Osteoblast (primary cell): ENCODE measurements around the gene ATP5PO. TPM values are rescaled to one million over a fixed set of nuclear protein-coding genes. Genes with fewer than 3 reads are reported as not detected.
A peak's percentile ranks its signal among the peaks of the same experiment; 100 is the strongest.

ENCODE experiments used
- DNase-seq: peaks from one replicate; pipeline ENCODE4 v3.0.0; 2011; ENCODE audit warnings: low spot score, mixed read lengths; ENCODE audit not compliant: insufficient read length; ENCODE audit errors: missing footprints
- H2AFZ ChIP-seq: 2 replicates; pipeline ENCODE4 v1.6.0; 2011; ENCODE audit warnings: mild to moderate bottlenecking, low read length
- H3K27ac ChIP-seq: 2 replicates; pipeline ENCODE4 v1.5.1; 2011; ENCODE audit warnings: mild to moderate bottlenecking, low read depth, low read length, moderate library complexity
- H3K27me3 ChIP-seq: 2 replicates; pipeline ENCODE4 v1.6.0; 2012; ENCODE audit warnings: mild to moderate bottlenecking, control low read depth, inconsistent platforms, low read length, moderate library complexity; ENCODE audit not compliant: insufficient read depth
- H3K36me3 ChIP-seq: 2 replicates; pipeline ENCODE4 v1.5.1; 2011; ENCODE audit warnings: mild to moderate bottlenecking, low read length, control low read depth, moderate library complexity; ENCODE audit not compliant: insufficient read depth
- H3K4me1 ChIP-seq: 2 replicates; pipeline ENCODE4 v1.5.1; 2011; ENCODE audit warnings: mild to moderate bottlenecking, low read length, control low read depth, moderate library complexity; ENCODE audit not compliant: insufficient read depth
- H3K4me2 ChIP-seq: 2 replicates; pipeline ENCODE4 v1.6.0; 2011; ENCODE audit warnings: mild to moderate bottlenecking, low read length; ENCODE audit not compliant: insufficient read depth
- H3K4me3 ChIP-seq: fragments of 200-600 bp; sonication (generic); 3 replicates; pipeline ENCODE4 v1.5.1; 2012; ENCODE audit warnings: mild to moderate bottlenecking, low read length, inconsistent platforms; ENCODE audit not compliant: insufficient read depth
- H3K79me2 ChIP-seq: 2 replicates; pipeline ENCODE4 v1.6.0; 2012; ENCODE audit warnings: mild to moderate bottlenecking, low read length, control low read depth, inconsistent platforms; ENCODE audit not compliant: insufficient read depth
- H3K9me3 ChIP-seq: 2 replicates; pipeline ENCODE4 v1.5.1; 2011; ENCODE audit warnings: low read depth, low read length, control low read depth
- H4K20me1 ChIP-seq: 2 replicates; pipeline ENCODE4 v1.6.0; 2012; ENCODE audit warnings: mild to moderate bottlenecking, low read length, control low read depth; ENCODE audit not compliant: insufficient read depth
- total RNA-seq: library from RNA; depleted of rRNA; stranded (reverse); fragments of >200 nt; gene quantifications from 2 replicates; pipeline ENCODE4 v1.2.3, GENCODE V29; 2012
- TF ChIP-seq, protein P1 (sequence below): IDR thresholded peaks from 2 replicates; pipeline ENCODE4 v1.5.1; 2011; ENCODE audit warnings: mild to moderate bottlenecking, low read depth, low read length, moderate library complexity; ENCODE audit errors: extremely low read depth

The ATP5PO gene
- total RNA-seq, 1 donor: 115 TPM

- peaks cover 9% of the 10 kb centered on the region for H3K4me1 ChIP-seq
- no peaks in the 10 kb centered on the region for H3K9me3 ChIP-seq
- TF ChIP-seq, protein P1, sequence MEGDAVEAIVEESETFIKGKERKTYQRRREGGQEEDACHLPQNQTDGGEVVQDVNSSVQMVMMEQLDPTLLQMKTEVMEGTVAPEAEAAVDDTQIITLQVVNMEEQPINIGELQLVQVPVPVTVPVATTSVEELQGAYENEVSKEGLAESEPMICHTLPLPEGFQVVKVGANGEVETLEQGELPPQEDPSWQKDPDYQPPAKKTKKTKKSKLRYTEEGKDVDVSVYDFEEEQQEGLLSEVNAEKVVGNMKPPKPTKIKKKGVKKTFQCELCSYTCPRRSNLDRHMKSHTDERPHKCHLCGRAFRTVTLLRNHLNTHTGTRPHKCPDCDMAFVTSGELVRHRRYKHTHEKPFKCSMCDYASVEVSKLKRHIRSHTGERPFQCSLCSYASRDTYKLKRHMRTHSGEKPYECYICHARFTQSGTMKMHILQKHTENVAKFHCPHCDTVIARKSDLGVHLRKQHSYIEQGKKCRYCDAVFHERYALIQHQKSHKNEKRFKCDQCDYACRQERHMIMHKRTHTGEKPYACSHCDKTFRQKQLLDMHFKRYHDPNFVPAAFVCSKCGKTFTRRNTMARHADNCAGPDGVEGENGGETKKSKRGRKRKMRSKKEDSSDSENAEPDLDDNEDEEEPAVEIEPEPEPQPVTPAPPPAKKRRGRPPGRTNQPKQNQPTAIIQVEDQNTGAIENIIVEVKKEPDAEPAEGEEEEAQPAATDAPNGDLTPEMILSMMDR: no peak
- H3K4me3 ChIP-seq: no peak overlapping the region
- no peaks in the 10 kb centered on the region for H4K20me1 ChIP-seq
- DNase-seq: peak; percentile 58
- H3K27ac ChIP-seq: peak overlapping the region; percentile 85
- H3K36me3 ChIP-seq: no peaks in the 10 kb centered on the region
- H3K79me2 ChIP-seq: no peaks in the 10 kb centered on the region
- H3K27me3 ChIP-seq: no peaks in the 10 kb centered on the region
- peak overlapping the region; percentile 54 for H3K4me2 ChIP-seq
- peak overlapping the region; percentile 52 for H2AFZ ChIP-seq
These were observed 24.7 kb upstream of the ATP5PO start for GRCh38 chr21:33940164-33940880.

GRCh38 chr21:33939226-33939625 lies 23.6 kb upstream of the ATP5PO start:
- no peaks in the 10 kb centered on the region for H3K27me3 ChIP-seq
- no peak overlapping the region for H3K4me3 ChIP-seq
- no peak for DNase-seq
- H3K79me2 ChIP-seq: no peaks in the 10 kb centered on the region
- no peaks in the 10 kb centered on the region for H4K20me1 ChIP-seq
- no peak overlapping the region for H3K4me2 ChIP-seq
- no peaks in the 10 kb centered on the region for H3K36me3 ChIP-seq
- TF ChIP-seq, protein P1: no peak
- peak overlapping the region; percentile 85 for H3K27ac ChIP-seq
- H3K9me3 ChIP-seq: no peaks in the 10 kb centered on the region
- peaks cover 9% of the 10 kb centered on the region for H3K4me1 ChIP-seq
- H2AFZ ChIP-seq: peak overlapping the region; percentile 48

DNA sequence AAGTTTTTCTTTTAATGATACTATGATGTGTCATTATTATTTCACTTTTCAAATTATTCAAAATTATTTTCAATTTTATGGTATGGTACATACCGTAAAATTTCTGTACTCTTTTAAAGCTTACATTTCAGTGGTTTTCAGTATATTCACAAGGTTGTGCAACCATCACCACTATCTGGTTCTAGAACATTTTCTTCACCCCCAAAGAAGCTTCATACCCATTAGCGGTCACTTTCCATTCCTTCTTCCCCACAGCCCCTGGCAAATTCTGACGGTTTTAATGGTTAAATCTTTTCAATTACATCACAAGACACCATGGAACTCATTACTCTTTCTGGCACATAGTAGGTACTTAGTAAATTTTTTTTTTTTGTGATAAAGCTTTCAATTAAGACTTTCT lies 22.8 kb upstream of the ATP5PO start:
- no peak overlapping the region for H3K4me2 ChIP-seq
- TF ChIP-seq, protein P1: no peak

DNA sequence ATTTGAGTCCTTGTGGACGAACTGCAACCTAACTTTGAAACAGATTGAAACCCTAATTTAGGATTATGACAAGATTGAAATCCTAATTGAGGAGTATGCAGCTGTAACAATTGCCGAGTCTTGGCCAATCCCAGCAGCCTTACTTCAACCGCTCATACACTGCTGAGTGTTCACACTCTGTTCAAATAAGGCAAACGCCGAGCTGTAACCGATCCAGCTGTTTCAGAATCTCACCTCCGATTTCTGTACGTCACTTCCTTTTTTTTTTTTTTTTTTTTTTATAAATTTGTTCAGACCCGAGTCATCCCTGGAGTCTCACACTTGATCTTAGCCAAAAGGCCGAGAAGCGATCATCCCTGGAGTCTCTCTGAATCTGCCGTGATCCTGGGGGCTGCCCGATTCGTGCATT lies 22.3 kb upstream of the ATP5PO start:
- H3K9me3 ChIP-seq: no peaks in the 10 kb centered on the region
- H3K79me2 ChIP-seq: no peaks in the 10 kb centered on the region
- H3K4me1 ChIP-seq: peaks cover 9% of the 10 kb centered on the region
- DNase-seq: no peak
- no peak overlapping the region for H2AFZ ChIP-seq
- TF ChIP-seq, protein P1: no peak
- H3K36me3 ChIP-seq: no peaks in the 10 kb centered on the region
- H3K4me2 ChIP-seq: no peak overlapping the region
- H4K20me1 ChIP-seq: no peaks in the 10 kb centered on the region
- no peaks in the 10 kb centered on the region for H3K27me3 ChIP-seq
- H3K4me3 ChIP-seq: no peak overlapping the region
- H3K27ac ChIP-seq: no peak overlapping the region

More for the DNA sequence above, 22.8 kb upstream of the ATP5PO start:
- no peaks in the 10 kb centered on the region for H3K79me2 ChIP-seq
- H3K9me3 ChIP-seq: no peaks in the 10 kb centered on the region
- H3K4me3 ChIP-seq: no peak overlapping the region
- no peak overlapping the region for H2AFZ ChIP-seq
- H4K20me1 ChIP-seq: no peaks in the 10 kb centered on the region
- DNase-seq: no peak
- no peaks in the 10 kb centered on the region for H3K36me3 ChIP-seq
- H3K4me1 ChIP-seq: peaks cover 9% of the 10 kb centered on the region
- no peak overlapping the region for H3K27ac ChIP-seq
- H3K27me3 ChIP-seq: no peaks in the 10 kb centered on the region
